Measurements from ENCODE around the gene CUBN. TPM values are rescaled to one million over a fixed set of nuclear protein-coding genes. Genes with fewer than 3 reads are reported as not detected.

The CUBN gene
- total RNA-seq, 2 experiments from 2014 or later = 0.30 to 0.76 TPM

DNA sequence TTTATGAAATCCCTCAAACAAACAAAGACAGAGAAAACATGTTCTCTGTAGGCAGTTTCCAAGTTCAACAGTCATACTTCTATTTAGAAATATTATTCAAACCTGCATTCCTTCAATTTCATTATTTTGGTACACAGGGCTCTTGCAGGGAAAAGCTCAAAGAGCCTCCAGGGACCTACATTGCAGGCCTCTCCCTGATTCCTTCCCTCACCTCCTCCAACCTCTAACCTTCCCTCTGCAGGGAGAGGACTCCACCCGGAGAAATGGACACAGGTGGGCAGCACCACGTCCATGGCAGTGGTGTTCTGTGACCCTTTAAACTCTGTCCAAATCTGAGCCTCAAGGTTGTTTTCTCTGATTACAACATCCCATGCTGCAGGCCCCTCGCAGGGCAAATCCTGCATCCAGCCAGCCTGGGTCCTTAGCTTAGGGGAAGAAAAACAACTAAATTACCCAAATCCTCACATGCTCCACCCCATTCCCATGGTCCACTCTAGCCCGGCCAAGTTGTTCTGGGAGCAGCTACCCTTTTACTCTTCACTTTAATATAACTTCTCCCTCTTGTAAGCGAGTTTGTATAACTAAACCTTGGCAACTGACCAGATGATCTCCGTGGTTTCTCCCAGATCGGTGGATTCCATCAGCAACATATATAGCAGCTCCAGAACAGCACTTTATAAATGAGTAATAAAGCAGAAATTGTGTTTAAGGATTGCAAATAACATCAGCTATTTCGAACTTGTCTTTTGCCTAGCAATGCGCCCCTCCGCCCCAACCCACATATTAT is 129.8 kb downstream of the CUBN start:
- Mint-ChIP-seq H3K4me1 (peaks cover 53% of the 10 kb centered on the region), H3K27ac (no peak overlapping the region), H3K9me3 (peaks cover 9% of the 10 kb centered on the region), H3K27me3 (no peaks in the 10 kb centered on the region), H3K4me3 (no peak overlapping the region), H3K36me3 (peaks cover 10% of the 10 kb centered on the region)
- no peak for DNase-seq

DNA sequence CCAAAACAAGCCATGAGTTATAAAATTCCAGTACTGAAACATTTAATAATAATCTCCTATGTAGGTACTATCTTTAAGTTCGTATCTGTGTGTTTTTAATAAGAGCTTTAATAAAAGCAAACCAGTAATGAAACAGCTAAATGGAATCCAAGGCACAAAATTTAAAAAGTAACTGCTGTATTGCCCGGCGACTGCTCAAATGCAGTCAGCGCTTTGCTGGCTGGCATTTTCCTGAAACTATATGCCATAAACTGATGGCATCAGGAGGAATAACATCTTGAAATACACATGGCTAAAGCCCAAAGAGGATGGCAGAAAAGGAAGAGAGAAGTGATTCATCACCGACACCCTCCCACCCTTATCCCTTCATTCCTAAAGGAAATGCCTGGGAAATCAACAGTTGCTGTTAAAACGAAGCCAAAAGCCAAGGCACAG is 133.1 kb downstream of the CUBN start:
- Mint-ChIP-seq H3K27ac (no peak overlapping the region), H3K36me3 (peaks cover 4% of the 10 kb centered on the region), H3K4me3 (no peak overlapping the region), H3K27me3 (no peaks in the 10 kb centered on the region), H3K9me3 (peaks cover 4% of the 10 kb centered on the region), H3K4me1 (peaks cover 21% of the 10 kb centered on the region)
- DNase-seq = no peak

DNA sequence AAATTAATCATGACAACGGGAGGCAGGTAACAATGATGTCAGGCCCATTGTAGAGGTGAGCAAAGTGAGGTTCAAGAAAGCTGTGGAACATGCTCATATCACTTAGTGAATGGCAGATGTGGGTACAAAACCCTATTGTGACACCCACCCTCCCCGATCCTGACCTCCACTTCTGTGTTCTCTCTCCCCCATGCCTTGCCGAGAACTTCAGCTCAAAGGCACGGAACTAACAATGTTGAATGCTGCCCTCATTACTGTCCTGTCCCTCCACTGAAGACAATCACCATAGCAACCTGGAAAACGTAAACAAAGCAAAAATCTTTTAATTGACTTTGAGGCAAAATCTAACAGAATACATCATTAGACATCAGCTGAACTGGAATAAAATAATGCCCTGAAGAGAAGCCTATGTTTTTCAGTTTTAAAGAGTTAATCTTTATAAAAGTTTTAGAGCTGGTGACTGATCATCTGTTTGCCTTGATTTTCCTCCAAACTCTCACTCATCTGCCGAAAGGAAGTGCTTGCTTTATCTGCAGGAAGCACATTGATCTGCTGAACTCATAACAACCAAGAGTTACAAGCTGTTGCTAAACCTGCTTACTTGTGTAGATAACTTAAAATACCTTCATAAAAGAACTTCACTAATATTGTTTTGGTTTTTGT is 133.6 kb downstream of the CUBN start:
- no peaks in the 10 kb centered on the region for H3K27me3 Mint-ChIP-seq
- H3K36me3 Mint-ChIP-seq = peaks cover 2% of the 10 kb centered on the region
- peak overlapping the region; percentile 19 for H3K27ac Mint-ChIP-seq
- H3K4me3 Mint-ChIP-seq = no peak overlapping the region
- peaks cover 4% of the 10 kb centered on the region for H3K9me3 Mint-ChIP-seq
- peaks cover 17% of the 10 kb centered on the region for H3K4me1 Mint-ChIP-seq
- no peak for DNase-seq

DNA sequence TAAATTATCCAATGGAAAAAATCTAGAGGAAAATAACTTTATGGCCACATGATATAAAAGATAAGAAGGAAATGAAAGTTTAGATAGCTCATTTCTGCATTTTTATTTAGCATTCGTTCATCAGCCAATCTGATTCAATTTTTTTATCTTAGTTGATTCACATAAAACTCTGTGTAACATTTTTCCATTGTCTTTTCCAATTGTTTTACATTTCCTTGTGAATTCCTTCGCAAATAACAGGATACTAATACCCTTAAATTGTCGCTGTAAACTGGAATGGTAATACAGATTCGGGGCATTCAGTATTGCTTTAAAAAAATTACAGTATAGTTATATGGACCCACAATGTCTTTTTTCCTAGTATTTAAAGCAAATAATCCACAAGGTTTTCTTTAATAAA is 136.4 kb downstream of the CUBN start:
- H3K27me3 Mint-ChIP-seq = no peaks in the 10 kb centered on the region
- H3K9me3 Mint-ChIP-seq = peaks cover 2% of the 10 kb centered on the region
- no peak for DNase-seq
- H3K27ac Mint-ChIP-seq = no peak overlapping the region
- H3K4me3 Mint-ChIP-seq = no peak overlapping the region
- H3K36me3 Mint-ChIP-seq = no peaks in the 10 kb centered on the region
- H3K4me1 Mint-ChIP-seq = peaks cover 11% of the 10 kb centered on the region

DNA sequence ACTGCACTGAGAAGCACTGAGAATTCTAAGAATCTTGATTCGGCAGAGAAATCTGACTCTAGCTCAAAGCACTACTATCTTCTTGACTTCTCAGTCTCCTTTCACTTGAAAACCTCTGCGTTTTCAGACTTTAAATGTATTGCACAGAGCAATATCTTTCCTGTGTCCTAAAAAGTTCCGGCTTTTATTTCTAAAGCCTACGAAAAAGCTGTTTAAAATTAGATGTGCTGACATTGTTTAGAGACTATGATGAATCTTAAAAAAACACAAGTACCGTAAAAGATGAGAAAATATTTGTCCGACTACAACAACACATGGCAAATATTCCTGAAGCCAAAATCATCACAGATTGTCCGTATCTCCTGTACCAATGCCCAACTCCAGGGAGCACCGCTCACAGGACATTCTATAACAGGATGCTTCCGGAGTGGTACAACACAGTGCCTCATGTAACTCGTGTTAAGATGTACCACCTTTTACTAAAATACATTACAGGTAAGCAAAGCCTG is 136.9 kb downstream of the CUBN start:
- H3K36me3 Mint-ChIP-seq = no peaks in the 10 kb centered on the region
- H3K27ac Mint-ChIP-seq = no peak overlapping the region
- no peak for DNase-seq
- peaks cover 11% of the 10 kb centered on the region for H3K4me1 Mint-ChIP-seq
- H3K9me3 Mint-ChIP-seq = peaks cover 2% of the 10 kb centered on the region
- no peaks in the 10 kb centered on the region for H3K27me3 Mint-ChIP-seq
- H3K4me3 Mint-ChIP-seq = no peak overlapping the region

DNA sequence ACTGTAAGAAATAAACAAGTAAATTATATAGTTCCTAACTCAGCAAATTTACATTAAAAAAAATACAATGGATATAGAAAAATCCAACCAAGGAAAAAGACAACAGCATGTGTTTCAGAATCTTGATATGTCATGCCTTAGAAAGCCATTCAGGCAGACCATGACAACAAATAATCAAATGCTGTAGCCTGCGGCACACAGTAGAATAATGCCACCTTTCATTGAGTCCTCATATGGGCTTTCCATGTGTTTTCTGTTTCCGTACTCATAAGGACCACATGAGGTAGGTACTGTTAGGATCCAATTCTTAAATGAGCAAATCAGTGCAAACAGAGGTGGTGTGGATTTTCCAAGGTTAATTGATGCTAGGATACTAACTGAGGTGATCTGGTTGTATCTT is 138.6 kb downstream of the CUBN start:
- no peak overlapping the region for H3K4me3 Mint-ChIP-seq
- no peak for DNase-seq
- no peak overlapping the region for H3K27ac Mint-ChIP-seq
- no peaks in the 10 kb centered on the region for H3K27me3 Mint-ChIP-seq
- H3K4me1 Mint-ChIP-seq = peaks cover 5% of the 10 kb centered on the region
- H3K9me3 Mint-ChIP-seq = peaks cover 2% of the 10 kb centered on the region
- H3K36me3 Mint-ChIP-seq = no peaks in the 10 kb centered on the region

DNA sequence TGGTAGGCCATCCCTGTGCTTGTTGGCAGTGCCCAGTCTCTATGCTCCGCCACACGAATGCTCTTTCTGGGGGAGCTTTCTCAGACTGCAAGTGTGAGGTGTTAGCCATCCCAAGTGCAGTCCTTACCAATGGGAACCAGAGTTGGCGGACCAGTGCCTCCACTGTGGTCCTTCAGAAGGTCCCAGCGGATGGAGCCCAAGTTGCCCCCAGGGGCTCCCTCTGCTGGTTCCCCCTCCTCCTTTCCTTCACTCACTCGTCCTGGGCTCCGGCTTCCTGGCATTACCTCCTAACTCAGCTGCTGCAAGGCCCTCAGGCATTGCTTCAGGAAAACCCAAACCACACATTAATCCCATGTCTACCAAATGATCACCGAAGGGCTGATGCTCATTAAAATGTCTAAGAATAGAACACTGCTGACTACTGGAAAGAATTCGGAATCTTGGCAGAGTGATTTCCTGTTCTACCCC is 139.8 kb downstream of the CUBN start:
- no peaks in the 10 kb centered on the region for H3K36me3 Mint-ChIP-seq
- no peak overlapping the region for H3K27ac Mint-ChIP-seq
- DNase-seq = no peak
- no peaks in the 10 kb centered on the region for H3K4me1 Mint-ChIP-seq
- no peak overlapping the region for H3K4me3 Mint-ChIP-seq
- H3K27me3 Mint-ChIP-seq = no peaks in the 10 kb centered on the region
- peaks cover 2% of the 10 kb centered on the region for H3K9me3 Mint-ChIP-seq

DNA sequence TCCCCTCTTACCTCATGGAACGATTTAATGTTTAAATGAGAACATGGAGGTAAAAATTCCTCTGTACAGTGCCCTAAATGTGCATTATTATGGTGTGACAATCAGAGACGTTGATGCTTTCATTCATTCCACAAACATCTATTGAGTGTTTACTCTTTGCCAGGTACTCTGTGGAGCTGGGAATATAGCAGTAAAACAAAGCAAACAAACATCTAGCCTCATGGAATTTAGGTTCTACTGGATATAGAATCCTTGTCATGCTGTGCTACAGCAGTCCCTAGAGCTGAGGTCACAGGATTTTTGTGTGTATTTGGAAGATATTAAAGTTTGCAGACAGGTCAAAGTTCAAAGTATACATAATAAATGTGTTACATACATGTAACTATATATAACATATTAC is 140.7 kb downstream of the CUBN start:
- H3K36me3 Mint-ChIP-seq = no peaks in the 10 kb centered on the region
- no peak overlapping the region for H3K4me3 Mint-ChIP-seq
- H3K9me3 Mint-ChIP-seq = peaks cover 2% of the 10 kb centered on the region
- no peak for DNase-seq
- H3K27ac Mint-ChIP-seq = no peak overlapping the region
- H3K27me3 Mint-ChIP-seq = no peaks in the 10 kb centered on the region
- no peaks in the 10 kb centered on the region for H3K4me1 Mint-ChIP-seq

DNA sequence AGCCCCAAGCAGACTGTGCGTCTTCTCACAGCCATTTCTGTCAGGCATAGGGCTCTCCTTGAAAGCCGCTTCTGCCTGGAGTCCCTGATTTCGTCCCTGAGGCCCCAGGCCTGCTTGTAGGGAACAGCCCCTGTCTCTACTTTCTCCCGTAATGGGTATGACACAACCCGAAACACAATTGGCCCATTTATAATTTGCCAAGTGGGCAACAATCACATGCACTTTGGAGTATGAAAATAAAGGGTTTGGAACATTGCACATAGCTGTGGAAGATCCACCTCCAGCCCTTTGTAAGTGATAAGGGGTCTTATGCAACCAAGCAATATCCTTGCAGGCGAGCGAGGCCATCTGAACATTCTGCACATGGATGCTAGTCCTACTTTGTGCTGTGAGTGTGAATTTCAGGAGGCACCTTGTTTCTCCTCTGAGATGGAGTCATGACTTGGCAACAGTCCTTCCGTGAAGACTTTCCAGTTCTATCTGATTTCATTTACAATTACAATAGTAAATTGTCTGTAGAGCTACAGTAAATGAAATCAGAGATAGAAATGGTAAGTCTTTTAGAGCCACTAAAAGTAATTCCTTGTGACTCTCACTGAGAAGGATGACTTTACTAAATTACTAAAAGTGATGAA is 141.5 kb downstream of the CUBN start:
- Mint-ChIP-seq H3K36me3 (no peaks in the 10 kb centered on the region), H3K4me1 (no peaks in the 10 kb centered on the region), H3K4me3 (no peak overlapping the region), H3K27ac (no peak overlapping the region), H3K27me3 (no peaks in the 10 kb centered on the region), H3K9me3 (peaks cover 2% of the 10 kb centered on the region)
- no peak for DNase-seq

DNA sequence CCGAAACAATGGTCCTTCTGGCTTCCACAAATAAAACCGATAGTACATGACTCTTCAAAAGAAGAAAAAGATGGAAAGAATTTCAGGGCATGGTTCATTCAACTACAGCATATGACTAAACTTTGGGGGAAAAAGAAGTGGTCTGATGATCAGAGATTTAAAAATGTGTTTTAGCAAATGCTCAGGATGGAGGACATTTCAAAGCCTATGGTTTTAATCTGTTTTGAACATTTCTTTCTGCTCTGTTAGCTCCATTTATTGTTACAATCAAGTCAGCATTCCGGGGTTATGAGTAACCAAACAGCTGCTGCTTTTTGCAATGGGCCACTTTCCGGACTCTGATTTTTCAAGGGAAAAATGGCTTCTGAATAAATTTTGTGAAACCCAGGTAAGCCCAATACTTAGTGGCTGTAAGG is 142.4 kb downstream of the CUBN start:
- H3K4me1 Mint-ChIP-seq = no peaks in the 10 kb centered on the region
- no peak for DNase-seq
- no peaks in the 10 kb centered on the region for H3K36me3 Mint-ChIP-seq
- H3K27me3 Mint-ChIP-seq = no peaks in the 10 kb centered on the region
- no peak overlapping the region for H3K27ac Mint-ChIP-seq
- peaks cover 2% of the 10 kb centered on the region for H3K9me3 Mint-ChIP-seq
- no peak overlapping the region for H3K4me3 Mint-ChIP-seq

DNA sequence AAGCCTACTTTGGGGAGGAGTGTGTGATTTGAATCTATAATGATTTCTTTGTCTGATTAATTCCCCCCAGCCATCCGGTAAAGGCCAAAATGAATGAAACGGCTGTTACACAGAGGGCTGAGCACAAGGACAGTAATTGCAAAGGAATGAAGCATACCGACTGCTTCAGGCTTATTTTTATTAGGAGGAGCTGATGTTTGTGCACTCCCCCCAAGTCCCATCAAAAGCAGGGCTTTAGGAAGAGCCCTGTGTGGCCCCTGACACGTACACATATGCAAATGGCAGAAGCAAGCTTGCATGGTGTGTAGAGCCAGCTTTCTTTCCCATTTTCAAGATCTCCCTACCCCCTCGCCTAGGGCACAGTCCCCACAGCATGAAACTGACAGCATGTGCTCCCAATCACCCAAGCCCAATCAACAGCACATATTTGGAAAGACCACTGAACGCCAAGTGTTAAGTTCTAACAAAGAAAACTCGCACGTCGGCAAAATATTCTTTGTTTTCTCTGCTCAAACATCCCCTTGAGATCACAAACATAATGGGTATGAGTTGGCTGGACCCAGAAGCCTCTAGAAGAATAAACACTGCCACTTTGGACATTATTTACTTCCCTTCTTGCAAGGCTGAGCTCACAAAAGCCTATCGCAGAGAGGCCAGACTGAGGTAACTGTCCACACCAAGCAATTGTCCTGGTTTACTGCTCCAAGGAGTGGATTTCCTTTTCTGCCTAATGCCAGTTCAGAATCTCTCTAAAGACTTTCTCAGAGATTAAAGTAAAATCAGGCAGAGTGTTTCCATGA is 143.0 kb downstream of the CUBN start:
- Mint-ChIP-seq H3K27me3 (no peaks in the 10 kb centered on the region), H3K27ac (no peak overlapping the region), H3K36me3 (no peaks in the 10 kb centered on the region), H3K4me3 (no peak overlapping the region), H3K4me1 (no peaks in the 10 kb centered on the region), H3K9me3 (peaks cover 2% of the 10 kb centered on the region)
- DNase-seq = no peak

DNA sequence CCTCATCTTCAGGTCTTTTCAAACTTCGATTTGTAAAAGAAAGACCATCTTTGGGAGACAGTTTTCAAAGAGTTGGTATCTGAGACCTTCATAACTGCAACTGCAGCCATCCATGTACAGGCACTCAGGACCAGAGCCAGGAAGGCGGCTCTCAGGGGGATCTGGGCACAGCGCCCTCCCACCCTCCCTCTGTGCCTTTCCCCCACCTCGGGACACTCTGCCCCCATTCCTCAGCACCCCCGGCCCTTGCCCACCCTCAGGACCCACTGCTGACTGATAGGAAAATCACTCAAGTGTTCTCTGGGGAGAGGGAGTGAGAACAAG is 143.6 kb downstream of the CUBN start:
- Mint-ChIP-seq H3K4me3 (no peak overlapping the region), H3K27ac (no peak overlapping the region), H3K9me3 (no peaks in the 10 kb centered on the region), H3K36me3 (no peaks in the 10 kb centered on the region), H3K27me3 (no peaks in the 10 kb centered on the region), H3K4me1 (no peaks in the 10 kb centered on the region)
- DNase-seq = no peak

DNA sequence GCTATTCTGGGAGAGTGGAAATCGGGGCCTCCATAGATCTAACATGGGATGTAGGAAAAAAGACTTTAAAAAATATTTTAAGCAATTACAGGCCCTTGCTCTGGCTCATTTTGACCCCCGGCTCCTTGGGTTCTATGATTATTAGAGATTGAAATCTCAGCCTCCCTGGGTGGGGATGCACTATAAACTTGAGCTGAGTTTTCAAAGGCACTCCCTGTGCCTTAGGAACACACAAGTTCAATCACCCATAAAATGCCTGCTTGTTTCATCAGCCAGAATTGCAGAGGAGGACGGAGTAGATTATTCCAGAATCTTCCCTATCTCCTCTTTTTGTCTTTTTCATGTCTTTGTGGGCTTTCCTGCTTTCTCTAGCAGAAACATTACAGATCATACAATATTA is 145.4 kb downstream of the CUBN start:
- no peak overlapping the region for H3K4me3 Mint-ChIP-seq
- DNase-seq = no peak
- no peaks in the 10 kb centered on the region for H3K4me1 Mint-ChIP-seq
- no peak overlapping the region for H3K27ac Mint-ChIP-seq
- H3K9me3 Mint-ChIP-seq = no peaks in the 10 kb centered on the region
- peaks cover 8% of the 10 kb centered on the region for H3K36me3 Mint-ChIP-seq
- no peaks in the 10 kb centered on the region for H3K27me3 Mint-ChIP-seq

DNA sequence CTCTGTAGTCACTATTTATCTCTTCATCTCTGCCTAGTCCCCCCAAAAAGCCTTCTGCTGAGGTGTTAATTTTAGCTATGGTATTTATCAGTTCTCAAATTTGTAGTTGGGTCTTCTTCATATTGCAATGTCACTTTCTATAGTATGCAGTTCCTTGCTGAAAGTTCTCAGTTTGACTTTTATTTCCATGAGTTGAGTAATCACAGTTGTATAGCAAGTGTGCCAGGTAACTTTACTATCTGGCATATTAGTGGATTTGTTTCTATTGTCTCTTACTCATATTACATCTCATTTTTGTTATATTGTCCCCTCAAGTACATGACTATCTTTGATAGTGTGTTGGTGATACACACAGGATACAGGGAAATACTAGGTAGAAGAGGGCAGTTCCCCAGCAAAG is 152.8 kb downstream of the CUBN start:
- Mint-ChIP-seq H3K27me3 (no peaks in the 10 kb centered on the region), H3K4me1 (peaks cover 14% of the 10 kb centered on the region), H3K36me3 (peaks cover 16% of the 10 kb centered on the region), H3K27ac (no peak overlapping the region), H3K9me3 (no peaks in the 10 kb centered on the region), H3K4me3 (no peak overlapping the region)
- no peak for DNase-seq

DNA sequence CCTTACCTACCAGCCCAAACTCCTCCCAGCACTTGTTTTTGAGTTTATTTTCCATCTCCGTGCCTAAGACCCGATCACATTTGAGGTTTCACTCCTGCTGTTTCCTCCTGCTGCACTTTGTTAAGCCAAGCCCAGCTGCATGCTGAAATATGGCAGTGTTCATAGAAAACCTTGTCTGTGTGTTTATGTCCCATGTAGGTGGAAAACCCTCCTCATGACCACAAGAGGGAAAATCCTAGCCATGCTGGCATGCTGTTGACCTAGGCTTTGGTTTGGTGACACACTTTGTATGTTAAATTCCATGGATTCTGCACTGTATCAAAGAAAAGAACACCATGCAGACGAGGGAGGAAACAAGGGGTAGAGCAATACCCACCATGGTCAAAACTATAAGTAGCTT is 154.4 kb downstream of the CUBN start:
- H3K27me3 Mint-ChIP-seq = no peaks in the 10 kb centered on the region
- no peak overlapping the region for H3K27ac Mint-ChIP-seq
- peaks cover 14% of the 10 kb centered on the region for H3K4me1 Mint-ChIP-seq
- DNase-seq = no peak
- no peaks in the 10 kb centered on the region for H3K9me3 Mint-ChIP-seq
- peaks cover 15% of the 10 kb centered on the region for H3K36me3 Mint-ChIP-seq
- no peak overlapping the region for H3K4me3 Mint-ChIP-seq

Data from activated naive CD8-positive, alpha-beta T cell treated with anti-CD3 and anti-CD28 coated beads for 36 hours (primary cell).